Loucy (cell line): ENCODE data around the gene FAF1.

Experiments
- H2AFZ ChIP-seq: fragments of 200-600 bp; sonication (generic); 2 replicates; pipeline ENCODE4 v1.6.0; 2016; ENCODE audit warnings: antibody characterized with exemption, mild to moderate bottlenecking, low read length, moderate library complexity
- H3F3A ChIP-seq: fragments of 200-600 bp; 2 replicates; pipeline ENCODE4 v1.6.0; 2016; ENCODE audit warnings: antibody characterized with exemption, low read depth, mild to moderate bottlenecking
- H3K27me3 ChIP-seq: fragments of 200-600 bp; sonication (generic); 2 replicates; pipeline ENCODE4 v1.6.1; 2014; ENCODE audit warnings: low read length, mild to moderate bottlenecking; ENCODE audit not compliant: insufficient read depth, poor library complexity, severe bottlenecking
- H3K36me3 ChIP-seq: fragments of 200-600 bp; sonication (generic); 2 replicates; pipeline ENCODE4 v1.6.1; 2016; ENCODE audit warnings: low read length; ENCODE audit not compliant: insufficient read depth
- H3K4me1 ChIP-seq: fragments of 200-600 bp; sonication (generic); 2 replicates; pipeline ENCODE4 v1.5.1; 2014; ENCODE audit warnings: low read length, mild to moderate bottlenecking; ENCODE audit not compliant: insufficient read depth, poor library complexity, severe bottlenecking
- H3K4me2 ChIP-seq: fragments of 200-600 bp; sonication (generic); 2 replicates; pipeline ENCODE4 v1.6.0; 2014; ENCODE audit warnings: antibody characterized with exemption, low read length, low read depth, mild to moderate bottlenecking; ENCODE audit not compliant: poor library complexity, severe bottlenecking
- H3K4me3 ChIP-seq: fragments of 200-600 bp; sonication (generic); 2 replicates; pipeline ENCODE4 v1.5.1; 2014; ENCODE audit warnings: low read length, mild to moderate bottlenecking, mixed read lengths; ENCODE audit not compliant: poor library complexity, severe bottlenecking
- H3K79me2 ChIP-seq: fragments of 200-600 bp; sonication (generic); 2 replicates; pipeline ENCODE4 v1.6.1; 2014; ENCODE audit warnings: low read length; ENCODE audit not compliant: insufficient read depth
- H3K9ac ChIP-seq: fragments of 200-600 bp; sonication (generic); 2 replicates; pipeline ENCODE4 v1.6.0; 2014; ENCODE audit warnings: mild to moderate bottlenecking, low read depth, low read length, moderate library complexity; ENCODE audit not compliant: poor library complexity, severe bottlenecking
- H3K9me2 ChIP-seq: fragments of 200-600 bp; sonication (generic); replicated peaks from 2 replicates; pipeline ENCODE4 v1.6.1; 2016; ENCODE audit warnings: low read depth, low read length, mixed read lengths
- H3K9me3 ChIP-seq: fragments of 200-600 bp; sonication (generic); 2 replicates; pipeline ENCODE4 v1.6.1; 2014; ENCODE audit warnings: mild to moderate bottlenecking, antibody characterized with exemption, low read length, low read depth; ENCODE audit not compliant: insufficient read depth
- H4K20me1 ChIP-seq: fragments of 200-600 bp; sonication (generic); 2 replicates; pipeline ENCODE4 v1.6.0; 2014; ENCODE audit warnings: antibody characterized with exemption, low read length, mild to moderate bottlenecking; ENCODE audit not compliant: insufficient read depth, poor library complexity, severe bottlenecking
- EZH2phosphoT487 ChIP-seq: fragments of 200-600 bp; IDR thresholded peaks from 2 replicates; pipeline ENCODE4 v1.6.1; 2018; ENCODE audit warnings: antibody characterized with exemption, mild to moderate bottlenecking, moderate library complexity, borderline replicate concordance
- TF ChIP-seq, protein P1 (sequence below): fragments of 200-600 bp; sonication (generic); conservative IDR thresholded peaks from 2 replicates; pipeline ENCODE4 v1.5.1; 2014; ENCODE audit warnings: mild to moderate bottlenecking, antibody characterized with exemption, low read length

Gene FAF1

DNA sequence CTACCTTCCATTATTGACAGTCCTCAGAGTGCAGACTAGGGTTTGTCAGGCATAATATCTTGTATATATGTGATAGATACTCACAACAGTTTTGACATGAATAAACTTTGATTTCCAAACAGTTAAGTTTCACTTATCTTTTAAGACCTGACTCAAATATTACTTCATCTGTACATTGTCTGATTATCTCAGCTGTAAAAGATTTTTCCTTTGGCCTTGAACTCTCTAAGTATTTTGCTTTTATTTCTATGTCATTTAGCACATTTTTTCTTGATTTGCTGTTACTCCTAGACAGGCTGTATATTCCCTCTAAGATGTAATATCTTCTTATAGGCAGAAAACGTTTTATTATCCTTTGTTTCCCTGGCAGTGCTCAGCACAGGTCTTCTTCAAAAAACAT is 471.2 kb downstream of the FAF1 start:
- Histone ChIP-seq H4K20me1 (no peaks in the 10 kb centered on the region), H3K9me2 (no peaks in the 10 kb centered on the region), H2AFZ (no peak overlapping the region), H3F3A (no peaks in the 10 kb centered on the region), H3K9me3 (no peaks in the 10 kb centered on the region), H3K4me1 (no peaks in the 10 kb centered on the region), H3K27me3 (no peaks in the 10 kb centered on the region), H3K9ac (no peak overlapping the region), H3K79me2 (no peaks in the 10 kb centered on the region), H3K36me3 (peaks cover 34% of the 10 kb centered on the region; the same call in 1 of the 2 replicates), H3K4me3 (no peak overlapping the region), H3K4me2 (no peak overlapping the region)
- no peak for TF ChIP-seq EZH2phosphoT487
- TF ChIP-seq, protein P1, sequence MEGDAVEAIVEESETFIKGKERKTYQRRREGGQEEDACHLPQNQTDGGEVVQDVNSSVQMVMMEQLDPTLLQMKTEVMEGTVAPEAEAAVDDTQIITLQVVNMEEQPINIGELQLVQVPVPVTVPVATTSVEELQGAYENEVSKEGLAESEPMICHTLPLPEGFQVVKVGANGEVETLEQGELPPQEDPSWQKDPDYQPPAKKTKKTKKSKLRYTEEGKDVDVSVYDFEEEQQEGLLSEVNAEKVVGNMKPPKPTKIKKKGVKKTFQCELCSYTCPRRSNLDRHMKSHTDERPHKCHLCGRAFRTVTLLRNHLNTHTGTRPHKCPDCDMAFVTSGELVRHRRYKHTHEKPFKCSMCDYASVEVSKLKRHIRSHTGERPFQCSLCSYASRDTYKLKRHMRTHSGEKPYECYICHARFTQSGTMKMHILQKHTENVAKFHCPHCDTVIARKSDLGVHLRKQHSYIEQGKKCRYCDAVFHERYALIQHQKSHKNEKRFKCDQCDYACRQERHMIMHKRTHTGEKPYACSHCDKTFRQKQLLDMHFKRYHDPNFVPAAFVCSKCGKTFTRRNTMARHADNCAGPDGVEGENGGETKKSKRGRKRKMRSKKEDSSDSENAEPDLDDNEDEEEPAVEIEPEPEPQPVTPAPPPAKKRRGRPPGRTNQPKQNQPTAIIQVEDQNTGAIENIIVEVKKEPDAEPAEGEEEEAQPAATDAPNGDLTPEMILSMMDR = no peak

DNA sequence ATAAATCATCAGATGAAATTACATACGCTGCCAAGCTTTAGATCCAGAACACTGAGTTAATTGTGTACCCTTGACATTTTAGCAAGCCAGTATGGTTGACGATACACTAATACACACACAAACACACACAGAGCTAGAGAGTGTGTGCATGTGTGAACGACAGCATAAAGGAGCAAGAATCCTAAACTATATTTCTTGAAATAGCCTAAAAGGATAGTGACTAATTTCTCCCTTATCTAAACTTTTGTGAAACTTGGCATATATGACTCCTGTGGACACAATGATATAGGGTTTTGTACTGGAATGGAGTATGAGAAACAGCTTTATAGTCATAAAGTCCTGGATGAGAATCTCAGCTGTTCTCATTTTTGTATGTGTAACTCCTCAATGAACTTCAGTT is 471.7 kb downstream of the FAF1 start:
- no peak for TF ChIP-seq EZH2phosphoT487
- TF ChIP-seq, protein P1 = no peak
- Histone ChIP-seq H3K9ac (no peak overlapping the region), H4K20me1 (no peaks in the 10 kb centered on the region), H3K79me2 (no peaks in the 10 kb centered on the region), H3K4me1 (no peaks in the 10 kb centered on the region), H3K9me3 (no peaks in the 10 kb centered on the region), H3K4me3 (no peak overlapping the region), H3K36me3 (peaks cover 33% of the 10 kb centered on the region; the same call in 1 of the 2 replicates), H2AFZ (no peak overlapping the region), H3K27me3 (no peaks in the 10 kb centered on the region), H3K4me2 (no peak overlapping the region), H3K9me2 (no peaks in the 10 kb centered on the region), H3F3A (no peaks in the 10 kb centered on the region)

DNA sequence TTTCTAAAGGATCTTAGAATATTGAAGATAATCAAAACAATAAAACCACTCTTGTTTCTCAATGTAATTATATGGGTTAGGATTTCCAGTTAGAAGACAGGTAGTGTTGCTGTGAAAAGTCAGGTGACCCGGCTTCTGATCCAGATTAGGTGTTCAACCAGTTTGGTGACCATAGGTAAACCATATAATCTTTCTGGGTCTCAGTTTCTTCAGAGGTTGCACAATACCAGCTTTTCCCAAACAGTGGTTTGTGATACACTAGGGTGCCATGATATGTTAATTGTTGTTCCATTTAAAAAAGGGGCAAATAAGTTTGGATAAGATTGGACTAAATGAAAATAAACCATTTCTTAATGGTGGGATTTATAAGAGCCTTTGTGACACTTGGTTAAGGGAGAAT is 472.3 kb downstream of the FAF1 start:
- Histone ChIP-seq H3K9ac (no peak overlapping the region), H3K9me3 (no peaks in the 10 kb centered on the region), H3F3A (no peaks in the 10 kb centered on the region), H3K4me1 (no peaks in the 10 kb centered on the region), H2AFZ (no peak overlapping the region), H4K20me1 (no peaks in the 10 kb centered on the region), H3K27me3 (no peaks in the 10 kb centered on the region), H3K9me2 (no peaks in the 10 kb centered on the region), H3K36me3 (peaks cover 33% of the 10 kb centered on the region; the same call in 1 of the 2 replicates), H3K4me3 (no peak overlapping the region), H3K4me2 (no peak overlapping the region), H3K79me2 (no peaks in the 10 kb centered on the region)
- TF ChIP-seq EZH2phosphoT487 = no peak
- TF ChIP-seq, protein P1 = no peak
